HL-60/S4 treated with phorbol 12-myristate 13-acetate at 8.2 ng/mL for 4 days and 3 days (cell line): Measurements from ENCODE around the gene ARHGAP28.

Experiments used
- in situ Hi-C: fragments of 300-500 bp; cut with MboI; formaldehyde crosslinking; loops from 2 replicates; pipeline ENCODE4 v1.15.0; 2022; ENCODE audit warnings: low sequenced_read_pairs

The ARHGAP28 gene

GRCh38 chr18:6866552-6867085 is 137.1 kb downstream of the ARHGAP28 start:
- in situ Hi-C loops = no loop called here

GRCh38 chr18:6868033-6868432 is 138.5 kb downstream of the ARHGAP28 start:
- in situ Hi-C loops = no loop called here

GRCh38 chr18:6871566-6871965 is 142.1 kb downstream of the ARHGAP28 start:
- in situ Hi-C loops = no loop called here

GRCh38 chr18:6873040-6873751 is 143.7 kb downstream of the ARHGAP28 start:
- in situ Hi-C loops = no loop called here

GRCh38 chr18:6874315-6874714 is 144.8 kb downstream of the ARHGAP28 start:
- in situ Hi-C loops = no loop called here

- in situ Hi-C loops = no loop called here
These were observed 146.2 kb downstream of the ARHGAP28 start for GRCh38 chr18:6875749-6876148.

- in situ Hi-C loops = no loop called here
These were observed 147.1 kb downstream of the ARHGAP28 start for GRCh38 chr18:6876641-6877041.

GRCh38 chr18:6877288-6877687 is 147.8 kb downstream of the ARHGAP28 start:
- in situ Hi-C loops = no loop called here

GRCh38 chr18:6878556-6879297 is 149.2 kb downstream of the ARHGAP28 start:
- in situ Hi-C loops = no loop called here

- in situ Hi-C loops = no loop called here
These were observed 150.1 kb downstream of the ARHGAP28 start for GRCh38 chr18:6879508-6880195.

GRCh38 chr18:6881034-6881820 is 151.7 kb downstream of the ARHGAP28 start:
- in situ Hi-C loops = no loop called here

GRCh38 chr18:6882401-6882800 is 152.9 kb downstream of the ARHGAP28 start:
- in situ Hi-C loops = no loop called here

GRCh38 chr18:6885006-6885481 is 155.5 kb downstream of the ARHGAP28 start:
- in situ Hi-C loops = no loop called here

GRCh38 chr18:6885992-6886796 is 156.7 kb downstream of the ARHGAP28 start:
- in situ Hi-C loops = no loop called here

- in situ Hi-C loops = no loop called here
These were observed 157.3 kb downstream of the ARHGAP28 start for GRCh38 chr18:6886797-6887330.

GRCh38 chr18:6891788-6892187 is 162.3 kb downstream of the ARHGAP28 start:
- in situ Hi-C loops = no loop called here

- in situ Hi-C loops = no loop called here
These were observed 171.9 kb downstream of the ARHGAP28 start for GRCh38 chr18:6901286-6901926.

- in situ Hi-C loops = no loop called here
These were observed 187.6 kb downstream of the ARHGAP28 start for GRCh38 chr18:6917072-6917471.
